Dermis blood vessel endothelial cell (primary cell): Measurements from ENCODE around the gene CMIP. TPM values are rescaled to one million over a fixed set of nuclear protein-coding genes. Genes with fewer than 3 reads are reported as not detected.

Experiments used
- DNase-seq: peaks from one replicate; pipeline ENCODE4 v3.0.0; 2010
- total RNA-seq: library from RNA; depleted of rRNA; stranded (reverse); fragments of >200 nt; gene quantifications from 2 replicates; pipeline ENCODE4 v1.2.3, GENCODE V29; 2014

The CMIP gene
- total RNA-seq, 1 donor from 2014 or later, result 39.0 TPM

- no peak for DNase-seq
Observed at GRCh38 chr16:81706327-81707295, 262.0 kb downstream of the CMIP start.

- DNase-seq, result no peak
Observed at GRCh38 chr16:81707411-81708265, 263.0 kb downstream of the CMIP start.

- no peak for DNase-seq
Observed at GRCh38 chr16:81708266-81709015, 263.8 kb downstream of the CMIP start.

GRCh38 chr16:81709016-81709900 lies 264.6 kb downstream of the CMIP start:
- no peak for DNase-seq

GRCh38 chr16:81710044-81710443 lies 265.4 kb downstream of the CMIP start:
- DNase-seq, result no peak

- DNase-seq, result no peak
Observed at GRCh38 chr16:81710596-81710995, 266.0 kb downstream of the CMIP start.

GRCh38 chr16:81711657-81712319 lies 267.2 kb downstream of the CMIP start:
- DNase-seq, result peak; percentile 91

GRCh38 chr16:81712681-81713080 lies 268.1 kb downstream of the CMIP start:
- no peak for DNase-seq

- no peak for DNase-seq
Observed at GRCh38 chr16:81713295-81713772, 268.7 kb downstream of the CMIP start.

GRCh38 chr16:81713796-81714195 lies 269.2 kb downstream of the CMIP start:
- DNase-seq, result no peak

- DNase-seq, result no peak
Observed at GRCh38 chr16:81714583-81714982, 270.0 kb downstream of the CMIP start.

GRCh38 chr16:81715358-81716196 lies 271.0 kb downstream of the CMIP start:
- no peak for DNase-seq

GRCh38 chr16:81716478-81717225 lies 272.0 kb downstream of the CMIP start:
- no peak for DNase-seq

GRCh38 chr16:81717662-81718189 lies 273.1 kb downstream of the CMIP start:
- DNase-seq, result peak; percentile 74

- DNase-seq, result no peak
Observed at GRCh38 chr16:81718637-81719036, 274.0 kb downstream of the CMIP start.

- no peak for DNase-seq
Observed at GRCh38 chr16:81719993-81720392, 275.4 kb downstream of the CMIP start.

GRCh38 chr16:81720973-81721906 lies 276.6 kb downstream of the CMIP start:
- DNase-seq, result no peak
